Measurements from ENCODE around the gene TNFRSF6B.
"Not testable (repeated sequence)": the region's sequence is repeated elsewhere in the genome, so short reads cannot be mapped to it uniquely, and the experiment has no call there.

DNA sequence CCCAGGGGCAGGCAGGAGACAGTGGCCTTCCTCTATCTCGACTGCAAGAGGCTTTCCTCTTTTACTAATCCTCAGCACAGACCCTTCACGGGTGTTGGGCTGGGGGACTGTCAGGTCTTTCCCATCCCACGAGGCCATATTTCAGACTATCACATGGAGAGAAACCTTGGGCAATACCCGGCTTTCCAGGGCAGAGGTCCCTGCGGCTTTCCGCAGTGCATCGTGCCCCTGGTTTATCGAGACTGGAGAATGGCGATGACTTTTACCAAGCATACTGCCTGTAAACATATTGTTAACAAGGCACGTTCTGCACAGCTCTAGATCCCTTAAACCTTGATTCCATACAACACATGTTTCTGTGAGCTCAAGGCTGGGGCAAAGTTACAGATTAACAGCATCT, 36.3 kb upstream of the TNFRSF6B start:
- not testable (repeated sequence) for TF ChIP-seq POLR2A (IDR thresholded peaks at IDR 0.05; ENCODE audit: low read depth, low read length); EZH2 (IDR thresholded peaks at IDR 0.05; ENCODE audit: borderline replicate concordance, low read depth, low read length, severe bottlenecking)
- TF ChIP-seq, protein P1, sequence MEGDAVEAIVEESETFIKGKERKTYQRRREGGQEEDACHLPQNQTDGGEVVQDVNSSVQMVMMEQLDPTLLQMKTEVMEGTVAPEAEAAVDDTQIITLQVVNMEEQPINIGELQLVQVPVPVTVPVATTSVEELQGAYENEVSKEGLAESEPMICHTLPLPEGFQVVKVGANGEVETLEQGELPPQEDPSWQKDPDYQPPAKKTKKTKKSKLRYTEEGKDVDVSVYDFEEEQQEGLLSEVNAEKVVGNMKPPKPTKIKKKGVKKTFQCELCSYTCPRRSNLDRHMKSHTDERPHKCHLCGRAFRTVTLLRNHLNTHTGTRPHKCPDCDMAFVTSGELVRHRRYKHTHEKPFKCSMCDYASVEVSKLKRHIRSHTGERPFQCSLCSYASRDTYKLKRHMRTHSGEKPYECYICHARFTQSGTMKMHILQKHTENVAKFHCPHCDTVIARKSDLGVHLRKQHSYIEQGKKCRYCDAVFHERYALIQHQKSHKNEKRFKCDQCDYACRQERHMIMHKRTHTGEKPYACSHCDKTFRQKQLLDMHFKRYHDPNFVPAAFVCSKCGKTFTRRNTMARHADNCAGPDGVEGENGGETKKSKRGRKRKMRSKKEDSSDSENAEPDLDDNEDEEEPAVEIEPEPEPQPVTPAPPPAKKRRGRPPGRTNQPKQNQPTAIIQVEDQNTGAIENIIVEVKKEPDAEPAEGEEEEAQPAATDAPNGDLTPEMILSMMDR (IDR thresholded peaks at IDR 0.05; ENCODE audit: extremely low read depth in 1 of 2, insufficient read depth in 1 of 2, low read depth in 1 of 2, low read length in 2 of 2): not testable (repeated sequence)
